ENCODE results near the gene SP140L.
A peak's percentile ranks its signal among the peaks of the same experiment; 100 is the strongest.
"Not testable (repeated sequence)": the region's sequence is repeated elsewhere in the genome, so short reads cannot be mapped to it uniquely, and the experiment has no call there.

Gene SP140L

DNA sequence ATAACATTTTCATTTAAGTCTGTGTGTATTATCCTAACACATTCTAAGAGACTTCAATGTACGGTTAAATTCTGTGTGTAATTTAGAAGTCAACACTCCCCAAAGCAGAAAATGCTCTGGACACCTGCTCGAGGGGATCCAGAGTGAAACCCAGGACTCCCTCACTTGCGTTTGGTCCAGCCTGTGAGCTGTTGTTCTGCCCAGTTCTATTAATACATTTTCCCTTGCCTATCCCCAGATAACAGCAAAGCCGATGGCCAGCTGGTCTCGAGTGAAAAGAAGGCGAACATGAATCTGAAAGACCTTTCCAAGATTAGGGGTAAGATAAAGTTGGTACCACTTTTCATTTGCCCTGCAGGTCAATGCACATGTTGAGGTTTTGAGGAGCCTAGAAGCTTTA is 58.0 kb downstream of the SP140L start:
- DNase-seq: no peak

- DNase-seq: no peak
Observed at GRCh38 chr2:230394301-230394700, 67.3 kb downstream of the SP140L start.

DNA sequence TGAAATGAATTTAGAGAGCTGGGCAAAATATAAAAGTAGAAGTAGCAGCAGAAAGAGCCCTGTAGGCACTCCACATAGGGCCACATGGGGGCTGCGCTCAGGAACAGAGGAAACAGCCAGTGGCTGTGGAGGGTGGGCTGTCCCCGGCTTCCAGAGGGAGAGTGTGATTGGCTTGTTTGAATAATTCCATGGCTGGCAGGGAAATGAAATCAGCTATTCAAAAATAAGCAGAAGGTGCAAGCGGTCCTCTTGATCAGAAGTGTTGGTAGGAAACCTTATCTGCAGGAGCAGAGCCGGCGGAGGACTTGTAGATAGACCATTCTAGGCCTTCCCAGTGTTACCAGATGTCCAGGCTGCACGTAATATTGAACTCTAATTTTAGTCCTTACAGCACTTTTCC is 71.7 kb downstream of the SP140L start:
- DNase-seq: not testable (repeated sequence)

GRCh38 chr2:230400041-230400440 is 73.0 kb downstream of the SP140L start:
- no peak for DNase-seq

DNA sequence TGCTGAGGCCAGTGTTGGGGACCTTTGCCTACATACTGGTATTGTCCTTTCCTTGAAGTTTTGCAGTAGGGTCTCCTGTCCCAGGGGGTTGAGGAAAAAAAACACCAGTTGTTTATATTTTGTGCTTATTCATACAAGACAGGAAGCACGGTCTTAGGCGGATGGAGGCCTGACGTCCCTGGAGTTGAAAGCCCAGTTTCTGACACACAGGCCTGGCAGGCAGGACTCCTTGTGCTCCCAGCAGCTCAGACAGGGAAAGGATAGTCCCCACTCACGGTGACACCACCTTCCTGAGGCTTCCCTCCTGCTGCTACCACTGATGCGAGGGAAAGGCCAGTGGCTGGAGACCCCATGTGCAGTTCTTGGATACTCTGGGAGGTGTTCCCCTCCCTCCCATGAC is 73.5 kb downstream of the SP140L start:
- DNase-seq: no peak

GRCh38 chr2:230401026-230401425 is 74.0 kb downstream of the SP140L start:
- DNase-seq: not testable (repeated sequence)

GRCh38 chr2:230403746-230404145 is 76.8 kb downstream of the SP140L start:
- DNase-seq: no peak

GRCh38 chr2:230405824-230406223 is 78.8 kb downstream of the SP140L start:
- no peak for DNase-seq

GRCh38 chr2:230408244-230408842 is 81.3 kb downstream of the SP140L start:
- DNase-seq: no peak

- not testable (repeated sequence) for DNase-seq
Observed at GRCh38 chr2:230409316-230409715, 82.3 kb downstream of the SP140L start.

DNA sequence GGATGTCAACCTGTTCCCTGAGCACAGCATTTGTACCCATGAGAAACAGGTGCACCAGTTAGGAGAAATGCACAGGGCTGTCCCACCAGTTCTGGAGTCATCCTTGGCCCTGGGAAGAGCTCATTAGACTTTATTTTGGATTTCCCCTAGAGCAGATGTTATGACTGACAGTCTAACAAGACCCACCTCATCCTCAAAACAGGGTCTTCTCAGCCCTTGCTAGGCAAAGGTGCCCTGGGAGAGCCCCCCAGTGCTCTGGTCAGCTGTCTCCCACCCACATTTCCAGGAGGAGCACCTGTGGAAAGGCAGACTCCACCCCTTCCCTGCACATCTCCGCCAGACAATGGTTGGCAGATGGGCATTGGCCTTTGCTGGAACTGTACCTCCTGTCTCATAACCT is 83.3 kb downstream of the SP140L start:
- no peak for DNase-seq

DNA sequence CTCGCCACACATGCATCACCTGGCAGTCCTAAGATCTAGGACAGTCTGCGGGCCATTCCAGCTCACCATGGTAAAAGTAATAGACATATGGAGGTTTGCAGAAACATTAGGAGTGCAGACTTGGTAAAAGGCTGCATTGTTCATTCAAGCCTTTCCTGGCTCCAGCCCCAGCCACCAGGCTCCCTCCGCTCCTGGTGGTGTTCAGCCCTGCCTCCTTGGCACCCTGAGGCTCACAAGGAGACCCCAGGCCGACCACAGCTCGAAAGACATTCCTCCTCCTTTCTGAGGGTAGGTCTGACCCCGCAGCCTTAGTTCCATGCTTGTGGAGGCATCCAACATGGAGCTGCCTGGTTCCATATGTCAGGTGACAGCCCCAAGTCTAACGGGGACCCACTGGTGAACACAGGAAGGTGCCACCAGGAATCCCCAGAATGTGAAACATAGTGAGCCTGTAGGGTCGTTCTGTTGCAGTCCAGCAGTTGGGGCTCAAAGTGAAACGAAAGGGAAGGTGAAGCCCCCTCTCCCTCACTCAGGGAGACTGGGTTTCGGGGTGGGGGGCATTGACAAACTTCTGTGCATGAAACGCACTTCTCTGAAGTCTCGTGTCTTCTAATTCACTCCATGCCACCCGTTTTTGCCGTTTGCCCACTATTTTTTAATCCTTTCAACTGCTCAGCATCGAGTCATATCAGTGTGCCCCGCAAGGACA is 84.0 kb downstream of the SP140L start:
- no peak for DNase-seq

DNA sequence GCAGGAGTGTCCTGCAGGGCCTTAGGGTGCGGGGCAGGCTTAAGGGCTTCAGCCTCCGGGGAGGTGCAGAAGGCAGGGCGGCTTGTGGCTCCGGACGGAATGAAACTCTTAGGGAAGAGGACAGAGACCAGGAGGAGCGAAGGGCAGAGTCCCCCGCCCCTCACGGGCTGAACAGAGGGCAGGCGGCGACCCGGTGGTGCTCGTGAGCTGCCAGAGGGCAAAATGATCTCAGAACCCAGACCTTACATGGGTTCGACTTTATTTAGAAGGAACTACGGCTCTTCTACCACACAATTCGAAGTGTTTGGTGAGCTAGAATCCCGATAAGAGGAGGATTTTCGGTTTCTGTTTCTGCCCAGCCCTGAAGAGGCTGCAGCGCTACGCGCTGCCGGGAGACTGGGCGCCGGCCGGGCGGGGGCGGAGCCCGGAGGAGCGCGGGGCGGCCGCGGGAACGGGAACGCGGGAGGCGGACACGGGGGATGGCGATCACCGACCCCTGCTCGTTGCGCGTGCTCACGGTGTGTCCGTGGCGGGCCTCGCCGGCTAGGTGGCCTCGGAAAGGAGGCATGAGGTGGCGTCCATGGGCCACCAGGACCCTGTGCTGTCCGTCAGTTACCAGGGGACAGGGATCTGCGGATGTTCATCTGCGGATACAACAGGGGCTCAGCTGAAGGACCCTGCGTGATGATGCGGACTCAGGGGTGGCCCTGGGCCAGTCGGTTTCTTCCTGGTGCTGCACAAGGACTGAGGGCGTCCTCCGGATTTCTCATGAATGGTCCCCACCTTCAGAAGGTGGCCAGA is 84.8 kb downstream of the SP140L start:
- DNase-seq: peak; percentile 63

- no peak for DNase-seq
Observed at GRCh38 chr2:230412371-230412711, 85.3 kb downstream of the SP140L start.

DNA sequence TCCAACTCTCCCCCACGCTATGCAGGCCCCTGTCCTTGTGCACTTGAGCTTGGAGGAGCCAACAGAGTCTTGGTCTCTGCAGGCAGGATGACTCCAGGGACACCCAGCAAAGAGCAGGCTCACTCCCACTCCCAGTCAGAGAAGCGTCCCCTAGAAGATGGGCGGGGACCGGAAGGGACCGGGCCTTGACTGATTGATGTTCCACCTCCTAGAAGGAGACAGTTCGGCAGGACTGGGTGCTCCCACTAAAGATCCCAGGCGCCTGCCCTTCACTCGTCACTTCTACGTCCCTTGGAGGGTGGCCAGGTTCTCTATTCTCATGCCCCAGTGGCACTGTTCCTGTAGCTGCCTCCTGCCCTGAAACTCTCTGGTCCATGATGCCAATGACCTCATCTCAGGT is 85.9 kb downstream of the SP140L start:
- DNase-seq: no peak

DNA sequence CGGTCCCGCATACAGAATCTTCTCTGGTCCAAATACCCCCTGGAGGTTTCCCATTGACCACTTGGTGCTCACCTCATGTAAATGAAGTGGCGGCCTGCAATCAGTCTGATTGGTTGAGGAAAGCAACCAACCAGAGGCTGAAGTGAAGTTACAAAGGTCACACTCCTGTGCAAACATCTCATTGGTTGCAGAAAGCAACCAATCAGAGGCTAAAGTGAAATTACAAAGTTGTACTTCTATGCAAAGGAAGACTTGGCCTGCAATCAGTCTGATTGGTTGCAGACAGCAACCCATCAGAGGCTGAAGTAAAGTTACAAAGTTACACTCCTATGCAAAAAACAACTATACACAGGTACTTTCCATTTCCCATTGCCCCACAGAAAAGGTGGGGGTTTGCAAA is 86.5 kb downstream of the SP140L start:
- DNase-seq: peak; percentile 15

DNA sequence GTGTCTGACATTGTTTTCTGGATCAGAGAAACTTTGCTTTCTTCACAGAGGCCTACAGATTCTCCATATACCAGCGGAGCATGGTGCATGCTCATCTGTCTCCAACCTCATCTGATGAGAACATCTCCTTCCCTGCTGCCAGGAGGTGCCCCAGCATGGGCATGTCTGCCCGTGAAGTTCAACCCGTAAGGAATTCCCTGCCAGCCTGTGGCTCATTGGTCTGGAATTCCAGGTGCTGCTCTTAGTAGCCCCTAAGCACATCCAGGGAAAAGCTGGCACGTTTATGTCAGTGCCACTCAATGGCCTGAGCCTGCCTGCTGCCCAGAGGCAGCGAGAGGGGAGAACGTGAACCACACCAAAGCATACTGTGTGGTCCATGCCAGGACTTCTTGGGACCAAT is 87.3 kb downstream of the SP140L start:
- DNase-seq: no peak

- peak; percentile 88 for DNase-seq
Observed at GRCh38 chr2:230416061-230416721, 89.2 kb downstream of the SP140L start, which contains the start of gene SP100. Gene SP100 (plus strand): TSS chr2:230416201. CDS start chr2:230416297, 96 bp downstream.

GRCh38 chr2:230417436-230417835 is 90.4 kb downstream of the SP140L start:
- DNase-seq: no peak

- no peak for DNase-seq
Observed at GRCh38 chr2:230418341-230419016, 91.5 kb downstream of the SP140L start.

- no peak for DNase-seq
Observed at GRCh38 chr2:230419181-230419580, 92.2 kb downstream of the SP140L start.

- DNase-seq: no peak
Observed at GRCh38 chr2:230422149-230422548, 95.2 kb downstream of the SP140L start.
